ENCODE data around the gene MCC.

DNA sequence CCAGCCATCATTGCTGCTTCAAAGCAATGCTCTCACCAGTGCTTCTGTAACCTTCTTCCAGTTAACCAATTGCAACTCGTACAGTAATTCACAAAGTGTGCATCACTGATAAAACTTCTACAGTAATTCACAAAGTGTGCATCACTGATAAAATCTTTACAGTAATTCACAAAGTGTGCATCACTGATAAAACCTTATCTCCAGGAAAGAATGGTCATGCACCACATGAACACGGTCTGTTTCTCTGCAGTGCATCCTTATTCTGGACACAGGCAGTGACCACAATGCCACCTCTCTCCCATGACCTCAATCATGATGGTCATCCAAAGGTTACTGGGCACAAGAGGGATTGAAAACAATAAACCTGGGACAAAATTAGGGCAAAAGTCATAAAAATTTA, 207.1 kb downstream of the MCC start:
- TF ChIP-seq POLR2A (IDR thresholded peaks at IDR 0.05): no peak
- TF ChIP-seq, protein P1, sequence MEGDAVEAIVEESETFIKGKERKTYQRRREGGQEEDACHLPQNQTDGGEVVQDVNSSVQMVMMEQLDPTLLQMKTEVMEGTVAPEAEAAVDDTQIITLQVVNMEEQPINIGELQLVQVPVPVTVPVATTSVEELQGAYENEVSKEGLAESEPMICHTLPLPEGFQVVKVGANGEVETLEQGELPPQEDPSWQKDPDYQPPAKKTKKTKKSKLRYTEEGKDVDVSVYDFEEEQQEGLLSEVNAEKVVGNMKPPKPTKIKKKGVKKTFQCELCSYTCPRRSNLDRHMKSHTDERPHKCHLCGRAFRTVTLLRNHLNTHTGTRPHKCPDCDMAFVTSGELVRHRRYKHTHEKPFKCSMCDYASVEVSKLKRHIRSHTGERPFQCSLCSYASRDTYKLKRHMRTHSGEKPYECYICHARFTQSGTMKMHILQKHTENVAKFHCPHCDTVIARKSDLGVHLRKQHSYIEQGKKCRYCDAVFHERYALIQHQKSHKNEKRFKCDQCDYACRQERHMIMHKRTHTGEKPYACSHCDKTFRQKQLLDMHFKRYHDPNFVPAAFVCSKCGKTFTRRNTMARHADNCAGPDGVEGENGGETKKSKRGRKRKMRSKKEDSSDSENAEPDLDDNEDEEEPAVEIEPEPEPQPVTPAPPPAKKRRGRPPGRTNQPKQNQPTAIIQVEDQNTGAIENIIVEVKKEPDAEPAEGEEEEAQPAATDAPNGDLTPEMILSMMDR (IDR thresholded peaks at IDR 0.05 in 4 of 5, conservative IDR thresholded peaks at IDR 0.05 in 1 of 5): no peak
